Measurements from ENCODE around the gene FOXO4.
"Not testable (repeated sequence)": the region's sequence is repeated elsewhere in the genome, so short reads cannot be mapped to it uniquely, and the experiment has no call there.

DNA sequence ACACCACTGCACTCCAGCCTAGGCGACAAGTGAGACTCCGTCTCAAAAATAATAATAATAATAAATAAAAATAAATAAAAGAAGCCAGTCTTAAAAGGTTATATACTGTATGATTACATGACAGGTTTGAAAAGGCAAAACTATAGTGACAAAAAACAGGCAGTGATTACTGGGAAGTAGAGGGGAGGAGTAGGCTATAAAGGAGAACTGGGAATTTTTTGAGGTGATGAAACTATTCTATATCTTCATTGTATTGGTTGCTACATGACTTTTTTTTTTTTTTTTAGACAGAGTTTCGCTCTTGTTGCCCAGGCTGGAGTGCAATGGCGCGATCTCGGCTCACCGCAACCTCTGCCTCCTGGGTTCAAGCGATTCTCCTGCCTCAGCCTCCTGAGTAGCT, 47.8 kb upstream of the FOXO4 start:
- TF ChIP-seq EZH2 (IDR thresholded peaks at IDR 0.05; ENCODE audit: borderline replicate concordance, control insufficient read depth, low read depth, low read length); RAD21 (IDR thresholded peaks at IDR 0.05; ENCODE audit: insufficient read depth, low read depth, low read length); KAT2A (conservative IDR thresholded peaks at IDR 0.05; ENCODE audit: control insufficient read depth, low read depth, low read length); EP300 (IDR thresholded peaks at IDR 0.05; ENCODE audit: borderline replicate concordance in 1 of 2, control insufficient read depth in 1 of 2, low read depth in 2 of 2, low read length in 2 of 2); PAX5 (IDR thresholded peaks at IDR 0.05; ENCODE audit: borderline replicate concordance, low read depth, low read length); HDAC2 (IDR thresholded peaks at IDR 0.05); MTA2 (IDR thresholded peaks at IDR 0.05; ENCODE audit: low read depth); TAF1 (IDR thresholded peaks at IDR 0.05; ENCODE audit: borderline replicate concordance, low read depth, low read length); NFYB (IDR thresholded peaks at IDR 0.05; ENCODE audit: insufficient read depth, low read depth, low read length): not testable (repeated sequence)
- TF ChIP-seq, protein P1, sequence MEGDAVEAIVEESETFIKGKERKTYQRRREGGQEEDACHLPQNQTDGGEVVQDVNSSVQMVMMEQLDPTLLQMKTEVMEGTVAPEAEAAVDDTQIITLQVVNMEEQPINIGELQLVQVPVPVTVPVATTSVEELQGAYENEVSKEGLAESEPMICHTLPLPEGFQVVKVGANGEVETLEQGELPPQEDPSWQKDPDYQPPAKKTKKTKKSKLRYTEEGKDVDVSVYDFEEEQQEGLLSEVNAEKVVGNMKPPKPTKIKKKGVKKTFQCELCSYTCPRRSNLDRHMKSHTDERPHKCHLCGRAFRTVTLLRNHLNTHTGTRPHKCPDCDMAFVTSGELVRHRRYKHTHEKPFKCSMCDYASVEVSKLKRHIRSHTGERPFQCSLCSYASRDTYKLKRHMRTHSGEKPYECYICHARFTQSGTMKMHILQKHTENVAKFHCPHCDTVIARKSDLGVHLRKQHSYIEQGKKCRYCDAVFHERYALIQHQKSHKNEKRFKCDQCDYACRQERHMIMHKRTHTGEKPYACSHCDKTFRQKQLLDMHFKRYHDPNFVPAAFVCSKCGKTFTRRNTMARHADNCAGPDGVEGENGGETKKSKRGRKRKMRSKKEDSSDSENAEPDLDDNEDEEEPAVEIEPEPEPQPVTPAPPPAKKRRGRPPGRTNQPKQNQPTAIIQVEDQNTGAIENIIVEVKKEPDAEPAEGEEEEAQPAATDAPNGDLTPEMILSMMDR (IDR thresholded peaks at IDR 0.05 in 2 of 3, conservative IDR thresholded peaks at IDR 0.05 in 1 of 3; ENCODE audit: control insufficient read depth in 2 of 3, extremely low read depth in 1 of 3, insufficient read depth in 1 of 3, low read depth in 3 of 3, low read length in 3 of 3) = not testable (repeated sequence)

All from GM12878 (cell line).